ENCODE data around the gene AMTN.

Gene AMTN

DNA sequence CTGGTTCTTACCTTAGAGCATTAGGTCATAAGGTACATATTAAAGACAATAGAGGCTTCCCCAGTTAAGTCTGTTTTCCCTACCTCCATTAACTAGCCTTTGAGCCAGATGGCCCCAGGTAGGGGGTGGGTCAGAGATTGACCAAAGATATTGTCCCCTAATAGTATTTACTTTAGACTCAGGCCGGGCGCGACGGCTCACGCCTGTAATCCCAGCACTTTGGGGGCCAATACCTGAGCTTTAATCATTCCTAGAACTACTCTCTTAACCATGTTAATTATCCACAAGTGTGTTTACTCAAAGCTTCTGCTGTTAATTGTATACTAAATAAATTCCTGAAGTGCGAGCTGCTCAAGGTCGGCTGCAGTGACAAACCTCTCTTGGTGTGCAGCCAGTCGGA is 45.7 kb downstream of the AMTN start:
- no peak for DNase-seq (ENCODE audit: low read depth)

- no peak for DNase-seq (ENCODE audit: low read depth)
These were observed 52.4 kb downstream of the AMTN start for GRCh38 chr4:70570796-70571195.

- DNase-seq (ENCODE audit: low read depth), result no peak
These were observed 53.4 kb downstream of the AMTN start for GRCh38 chr4:70571772-70572171.

DNA sequence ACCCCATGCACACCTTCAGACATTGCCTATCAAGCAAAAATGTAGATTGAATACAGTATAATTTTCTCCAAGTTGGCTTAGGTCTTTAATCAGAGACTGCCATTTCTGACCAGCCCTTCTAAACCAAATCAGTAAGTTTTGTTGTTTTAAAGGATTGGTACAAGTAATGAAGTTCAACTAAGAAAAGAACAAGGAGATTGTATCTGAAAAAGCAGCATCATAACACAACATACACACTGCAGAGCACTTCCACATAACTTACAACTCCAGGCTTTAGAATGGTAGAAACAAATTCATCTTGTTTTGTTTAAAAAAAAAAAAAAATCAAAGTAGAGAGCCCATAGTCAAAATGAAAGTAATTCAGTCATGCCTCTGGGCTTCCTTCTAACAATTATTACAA is 57.6 kb downstream of the AMTN start:
- DNase-seq (ENCODE audit: low read depth), result no peak

GRCh38 chr4:70577220-70577927 is 59.0 kb downstream of the AMTN start:
- DNase-seq (ENCODE audit: low read depth), result no peak

DNA sequence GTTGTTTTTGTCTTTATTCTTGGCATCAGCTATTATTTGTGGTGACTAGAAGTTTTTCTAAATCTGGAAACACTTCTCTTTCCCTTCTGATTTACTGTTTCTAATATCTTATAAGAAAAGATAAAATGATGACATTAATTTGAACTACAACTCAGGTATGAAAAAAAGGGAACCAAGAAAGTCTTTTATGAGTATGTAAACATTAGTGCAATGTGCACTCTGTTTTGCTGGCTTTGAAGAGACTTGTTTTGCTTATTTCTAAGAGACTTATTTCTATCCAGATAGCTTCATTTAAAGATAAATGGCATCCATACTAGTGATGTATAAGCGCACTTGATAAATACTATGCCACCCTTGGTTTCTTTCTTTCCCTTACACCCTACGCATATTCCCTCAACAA is 63.6 kb downstream of the AMTN start:
- no peak for DNase-seq (ENCODE audit: low read depth)
